ENCODE data around the gene SLC38A11.

The SLC38A11 gene

GRCh38 chr2:164910101-164910899, 45.0 kb downstream of the SLC38A11 start:
- peak; percentile 64 for DNase-seq (ENCODE audit: low read depth)
- H3K4me3 ChIP-seq (ENCODE audit: low read depth, low read length), result no peak overlapping the region
- TF ChIP-seq, protein P1, sequence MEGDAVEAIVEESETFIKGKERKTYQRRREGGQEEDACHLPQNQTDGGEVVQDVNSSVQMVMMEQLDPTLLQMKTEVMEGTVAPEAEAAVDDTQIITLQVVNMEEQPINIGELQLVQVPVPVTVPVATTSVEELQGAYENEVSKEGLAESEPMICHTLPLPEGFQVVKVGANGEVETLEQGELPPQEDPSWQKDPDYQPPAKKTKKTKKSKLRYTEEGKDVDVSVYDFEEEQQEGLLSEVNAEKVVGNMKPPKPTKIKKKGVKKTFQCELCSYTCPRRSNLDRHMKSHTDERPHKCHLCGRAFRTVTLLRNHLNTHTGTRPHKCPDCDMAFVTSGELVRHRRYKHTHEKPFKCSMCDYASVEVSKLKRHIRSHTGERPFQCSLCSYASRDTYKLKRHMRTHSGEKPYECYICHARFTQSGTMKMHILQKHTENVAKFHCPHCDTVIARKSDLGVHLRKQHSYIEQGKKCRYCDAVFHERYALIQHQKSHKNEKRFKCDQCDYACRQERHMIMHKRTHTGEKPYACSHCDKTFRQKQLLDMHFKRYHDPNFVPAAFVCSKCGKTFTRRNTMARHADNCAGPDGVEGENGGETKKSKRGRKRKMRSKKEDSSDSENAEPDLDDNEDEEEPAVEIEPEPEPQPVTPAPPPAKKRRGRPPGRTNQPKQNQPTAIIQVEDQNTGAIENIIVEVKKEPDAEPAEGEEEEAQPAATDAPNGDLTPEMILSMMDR (IDR thresholded peaks at IDR 0.05; ENCODE audit: control insufficient read depth, extremely low read depth, insufficient read depth), result no peak

DNA sequence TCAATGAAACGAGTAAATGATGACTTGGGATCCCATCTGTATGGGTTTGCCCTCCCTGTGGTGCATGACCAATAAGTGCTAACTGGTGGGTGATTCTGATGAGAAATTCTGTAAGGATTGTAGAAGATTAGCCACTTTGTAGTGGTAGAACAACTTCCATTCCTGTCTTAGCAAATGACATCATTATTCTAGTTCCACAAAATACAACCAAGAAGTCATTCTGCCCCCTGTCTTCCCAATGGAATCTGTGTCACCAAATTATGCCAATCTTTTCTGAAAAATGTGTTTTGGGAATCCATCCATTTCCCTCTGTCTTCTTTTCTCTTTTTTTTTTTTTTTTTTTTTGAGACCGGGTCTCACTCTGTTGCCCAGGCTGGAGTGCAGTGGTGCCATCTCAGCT, 48.4 kb downstream of the SLC38A11 start:
- DNase-seq (ENCODE audit: low read depth), result no peak
- H3K4me3 ChIP-seq (ENCODE audit: low read depth, low read length), result no peak overlapping the region
- TF ChIP-seq, protein P1 (IDR thresholded peaks at IDR 0.05; ENCODE audit: control insufficient read depth, extremely low read depth, insufficient read depth), result no peak

DNA sequence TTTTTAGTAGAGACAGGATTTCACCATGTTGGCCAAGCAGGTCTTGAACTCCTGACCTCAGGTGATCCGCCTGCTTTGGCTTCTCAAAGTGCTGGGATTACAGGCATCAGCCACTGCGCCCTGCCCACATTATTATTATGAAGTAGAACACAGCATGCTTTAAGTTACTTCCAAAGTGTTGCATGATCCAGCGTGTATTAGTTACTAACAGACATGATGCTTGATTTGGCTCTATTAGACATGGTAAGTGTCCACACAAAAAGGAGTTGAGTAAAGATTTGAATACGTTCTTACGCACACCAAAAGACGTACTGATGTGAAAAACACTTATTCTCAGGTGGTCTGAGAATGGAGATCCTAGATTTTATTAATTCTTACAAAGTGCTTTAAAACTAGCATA, 50.0 kb downstream of the SLC38A11 start:
- DNase-seq (ENCODE audit: low read depth), result no peak
- H3K4me3 ChIP-seq (ENCODE audit: low read depth, low read length), result no peak overlapping the region
- TF ChIP-seq, protein P1 (IDR thresholded peaks at IDR 0.05; ENCODE audit: control insufficient read depth, extremely low read depth, insufficient read depth), result no peak

GRCh38 chr2:164903951-164904350, 51.4 kb downstream of the SLC38A11 start:
- H3K4me3 ChIP-seq (ENCODE audit: low read depth, low read length), result no peak overlapping the region
- TF ChIP-seq, protein P1 (IDR thresholded peaks at IDR 0.05; ENCODE audit: control insufficient read depth, extremely low read depth, insufficient read depth), result no peak
- peak; percentile 53 for DNase-seq (ENCODE audit: low read depth)

- TF ChIP-seq, protein P1 (IDR thresholded peaks at IDR 0.05; ENCODE audit: control insufficient read depth, extremely low read depth, insufficient read depth), result no peak
- H3K4me3 ChIP-seq (ENCODE audit: low read depth, low read length), result no peak overlapping the region
- DNase-seq (ENCODE audit: low read depth), result no peak
Observed at GRCh38 chr2:164903204-164903603, 52.1 kb downstream of the SLC38A11 start.

- H3K4me3 ChIP-seq (ENCODE audit: low read depth, low read length), result no peak overlapping the region
- TF ChIP-seq, protein P1 (IDR thresholded peaks at IDR 0.05; ENCODE audit: control insufficient read depth, extremely low read depth, insufficient read depth), result no peak
- DNase-seq (ENCODE audit: low read depth), result no peak
Observed at GRCh38 chr2:164899121-164899520, 56.2 kb downstream of the SLC38A11 start.

DNA sequence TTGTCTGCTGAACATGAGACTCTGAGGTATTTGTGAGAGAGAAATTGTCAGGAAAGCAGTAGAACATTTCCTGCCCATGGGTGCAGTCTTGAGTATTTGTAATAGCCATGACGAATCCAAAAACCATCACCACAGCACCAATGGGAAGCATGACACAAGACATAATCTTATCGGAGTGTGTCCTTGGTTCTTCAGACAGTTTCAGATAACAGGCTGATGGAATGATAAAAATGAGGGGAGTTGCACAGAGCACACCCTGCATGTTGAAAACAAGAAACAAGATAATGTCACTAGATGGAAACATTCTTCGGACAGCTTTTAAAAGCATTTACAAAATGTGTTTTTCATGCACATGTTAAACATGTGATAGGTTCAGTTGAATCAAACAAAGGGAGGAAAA, 56.9 kb downstream of the SLC38A11 start:
- DNase-seq (ENCODE audit: low read depth), result no peak

More for the DNA sequence above, 56.9 kb downstream of the SLC38A11 start:
- TF ChIP-seq, protein P1 (IDR thresholded peaks at IDR 0.05; ENCODE audit: control insufficient read depth, extremely low read depth, insufficient read depth), result no peak
- H3K4me3 ChIP-seq (ENCODE audit: low read depth, low read length), result no peak overlapping the region
